HG02623 (cell line): ENCODE data around the gene ESYT1.

Source experiments
- ATAC-seq: cut with Tn5 transposase; IDR thresholded peaks from one replicate; pipeline ENCODE4 v1.9.1; 2021; ENCODE audit warnings: moderate library complexity; ENCODE audit not compliant: unreplicated experiment

The ESYT1 gene

DNA sequence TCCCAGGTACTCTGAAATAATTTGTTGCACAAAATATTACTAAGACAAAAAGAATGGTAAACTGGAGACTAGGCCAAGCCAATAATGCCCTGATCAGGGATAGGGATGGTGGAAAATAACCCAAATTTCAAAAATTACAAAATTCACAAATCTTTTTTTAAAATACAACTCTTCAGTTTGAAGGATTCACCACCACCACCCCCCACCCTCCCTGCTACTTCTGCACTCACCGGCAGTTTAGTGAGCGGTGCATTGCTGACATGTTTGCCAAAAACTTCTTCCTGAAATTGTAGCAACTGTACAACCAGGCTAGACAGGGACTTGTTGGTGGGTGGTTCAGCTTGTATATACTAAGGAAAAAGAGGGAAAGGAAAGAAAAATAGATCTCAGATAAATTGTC is 58.9 kb downstream of the ESYT1 start:
- no peak for ATAC-seq

- no peak for ATAC-seq
Observed at GRCh38 chr12:56188131-56188777, 60.2 kb downstream of the ESYT1 start.

- ATAC-seq, result no peak
Observed at GRCh38 chr12:56188778-56189098, 60.7 kb downstream of the ESYT1 start.

DNA sequence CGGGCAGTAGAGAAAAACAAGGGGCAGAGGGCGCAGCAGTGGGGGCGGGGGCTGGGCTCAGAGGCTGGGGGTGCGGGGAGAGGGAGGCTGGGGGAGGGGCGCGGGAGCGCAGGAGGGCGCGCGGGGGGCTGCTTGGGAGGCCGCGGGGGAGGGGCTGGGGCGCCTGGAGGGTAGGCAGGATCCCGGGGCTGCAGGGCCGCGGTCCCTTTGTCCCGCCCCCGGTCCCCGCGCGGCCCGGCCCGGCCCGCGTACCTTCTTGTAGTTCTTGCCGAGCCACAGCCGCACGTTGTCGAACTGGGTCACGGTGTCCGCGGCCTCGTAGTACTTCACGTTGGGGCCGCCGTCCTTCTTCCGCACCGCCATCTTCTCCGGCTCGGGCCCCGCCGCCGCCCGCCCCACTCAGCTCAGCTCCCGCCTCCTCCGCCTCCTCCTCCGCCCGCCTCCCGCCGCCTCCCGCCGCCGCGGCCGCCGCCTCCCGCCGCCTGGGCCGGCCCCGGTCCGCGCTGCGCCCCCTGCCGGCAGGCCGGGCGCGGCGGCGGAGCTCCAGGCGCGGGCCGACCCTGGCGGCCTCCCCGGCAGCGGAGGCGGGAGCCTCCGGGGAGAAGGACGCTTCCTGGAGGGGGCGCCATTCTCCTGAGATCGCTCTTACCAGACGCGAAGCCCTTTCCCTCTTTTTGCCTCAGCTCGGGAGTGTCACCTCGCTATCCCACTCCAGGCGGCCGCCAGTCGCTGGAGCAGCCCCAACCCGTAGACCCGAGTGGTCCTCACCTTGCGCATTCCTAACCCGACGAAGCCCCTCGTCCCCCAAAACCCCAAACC is 61.2 kb downstream of the ESYT1 start, which contains the start of gene SMARCC2:
Gene SMARCC2, minus strand, starts transcription at position 385 of the 819 bp plus-strand sequence. Its CDS starts 22 bp downstream, at position 363.
- ATAC-seq, result peak; percentile 69

GRCh38 chr12:56189918-56190694 is 62.0 kb downstream of the ESYT1 start:
- peak; percentile 22 for ATAC-seq

- no peak for ATAC-seq
Observed at GRCh38 chr12:56190695-56191155, 62.7 kb downstream of the ESYT1 start.

DNA sequence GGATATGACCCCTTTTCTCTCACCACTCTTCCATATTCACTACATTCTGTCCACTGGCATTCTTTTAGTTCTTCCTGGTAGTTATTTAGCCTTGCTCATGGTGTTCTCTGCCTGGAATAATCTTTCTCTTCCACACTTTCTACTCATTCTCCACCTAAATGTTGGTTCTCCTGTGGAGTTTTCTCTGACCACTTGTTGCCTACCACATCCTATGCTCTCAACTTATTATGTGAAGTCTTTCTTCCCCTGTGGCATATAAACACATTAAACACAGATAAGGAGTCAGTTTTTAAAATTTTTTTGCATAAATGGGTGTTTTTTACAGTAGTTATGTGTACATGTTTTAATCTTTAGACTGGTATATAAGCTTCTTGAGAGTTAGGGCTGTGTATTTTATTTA is 64.5 kb downstream of the ESYT1 start:
- no peak for ATAC-seq

- no peak for ATAC-seq
Observed at GRCh38 chr12:56193025-56193578, 65.0 kb downstream of the ESYT1 start.
